K562 (cell line): ENCODE measurements around the gene NEB.

Experiments used
- JUND ChIP-seq, 2 experiments: IDR thresholded peaks; 2 replicates in 1 of 2; 3 replicates in 1 of 2; pipeline ENCODE4 v1.6.1; 2011; ENCODE audit warnings: borderline replicate concordance in 2 of 2, low read depth in 2 of 2, low read length in 2 of 2, improper control_type of control experiment in 1 of 2, missing biosample characterization in 1 of 2, missing genetic modification characterization in 1 of 2, missing genetic modification reagents in 1 of 2
- MTA3 ChIP-seq: fragments of 450-650 bp; formaldehyde crosslinking; IDR thresholded peaks from 2 replicates; pipeline ENCODE4 v1.6.1; 2017; ENCODE audit warnings: mild to moderate bottlenecking, borderline replicate concordance
- MYBL2 ChIP-seq, 2 experiments: fragments of 450-650 bp in 1 of 2; sonication (generic) in 1 of 2; formaldehyde crosslinking in 1 of 2; IDR thresholded peaks; 2 replicates each; pipeline versions ENCODE4 v1.6.1 to v1.8.1; 2017 to 2022; ENCODE audit warnings: borderline replicate concordance in 1 of 2, inconsistent platforms in 1 of 2, low read depth in 1 of 2, mild to moderate bottlenecking in 1 of 2, missing genetic modification reagents in 1 of 2, moderate library complexity in 1 of 2
- POLR2A ChIP-seq: fragments of 450-650 bp; conservative IDR thresholded peaks from 2 replicates; pipeline ENCODE4 v1.6.1; 2016
- POLR2AphosphoS5 ChIP-seq: IDR thresholded peaks from 2 replicates; pipeline ENCODE4 v1.6.1; 2011; ENCODE audit warnings: mild to moderate bottlenecking, low read depth, low read length, moderate library complexity; ENCODE audit not compliant: control insufficient read depth, insufficient read depth
- RAD51 ChIP-seq: fragments of 450-650 bp; IDR thresholded peaks from 2 replicates; pipeline ENCODE4 v1.7.1; 2016; ENCODE audit warnings: low read depth, mild to moderate bottlenecking, borderline replicate concordance
- RUNX1 ChIP-seq: sonication (generic); IDR thresholded peaks from 2 replicates; pipeline ENCODE4 v1.6.1; 2016; ENCODE audit warnings: antibody characterized with exemption, low read depth
- SMAD1 ChIP-seq: fragments of 150-350 bp; IDR thresholded peaks from 2 replicates; pipeline ENCODE4 v1.6.1; 2014; ENCODE audit warnings: low read length, low read depth; ENCODE audit not compliant: partially characterized antibody
- ZNF24 ChIP-seq: fragments of 450-650 bp; IDR thresholded peaks from 2 replicates; pipeline ENCODE4 v1.6.1; 2016
- TF ChIP-seq, protein P1 (sequence below): fragments of 250-450 bp; sonication (Bioruptor Pico); IDR thresholded peaks from 2 replicates; pipeline ENCODE4 v1.5.0; 2020; ENCODE audit warnings: mild to moderate bottlenecking
- TF ChIP-seq, protein P2 (sequence below), 2 experiments: fragments of 450-650 bp; IDR thresholded peaks; 2 replicates each; pipeline ENCODE4 v1.6.1; 2018; ENCODE audit warnings: mild to moderate bottlenecking in 2 of 2, low read depth in 1 of 2; ENCODE audit not compliant: partially characterized antibody in 2 of 2
- TF ChIP-seq, protein P3 (sequence below), 3 experiments: IDR thresholded peaks in 2 of 3; conservative IDR thresholded peaks in 1 of 3; 2 replicates each; pipeline ENCODE4 v1.5.1; 2011 to 2012; ENCODE audit warnings: low read length in 3 of 3, mild to moderate bottlenecking in 3 of 3, control low read depth in 2 of 3, improper control_type of control experiment in 1 of 3, inconsistent platforms in 1 of 3, low read depth in 1 of 3, mixed read lengths in 1 of 3, moderate library complexity in 1 of 3; ENCODE audit not compliant: insufficient read depth in 2 of 3

DNA sequence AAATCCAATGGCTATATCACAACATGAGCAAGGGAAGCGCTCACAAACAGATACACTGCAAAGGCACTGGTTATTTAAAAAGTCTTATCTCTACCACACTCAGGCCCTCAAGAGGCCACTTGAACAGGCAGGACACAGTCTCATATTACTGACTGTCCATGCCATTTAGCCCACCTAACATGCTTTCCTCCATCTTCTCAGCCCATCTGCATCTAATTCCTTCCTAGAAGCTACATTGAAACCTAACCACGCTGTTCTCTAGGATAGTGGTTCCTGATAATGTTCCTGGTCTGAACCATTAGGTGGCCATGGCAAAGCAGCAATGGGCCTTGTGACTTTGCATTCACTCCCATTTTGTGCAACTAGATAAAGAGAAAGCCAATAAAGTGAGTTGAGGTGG lies 22.5 kb upstream of the NEB start:
- TF ChIP-seq, protein P1, sequence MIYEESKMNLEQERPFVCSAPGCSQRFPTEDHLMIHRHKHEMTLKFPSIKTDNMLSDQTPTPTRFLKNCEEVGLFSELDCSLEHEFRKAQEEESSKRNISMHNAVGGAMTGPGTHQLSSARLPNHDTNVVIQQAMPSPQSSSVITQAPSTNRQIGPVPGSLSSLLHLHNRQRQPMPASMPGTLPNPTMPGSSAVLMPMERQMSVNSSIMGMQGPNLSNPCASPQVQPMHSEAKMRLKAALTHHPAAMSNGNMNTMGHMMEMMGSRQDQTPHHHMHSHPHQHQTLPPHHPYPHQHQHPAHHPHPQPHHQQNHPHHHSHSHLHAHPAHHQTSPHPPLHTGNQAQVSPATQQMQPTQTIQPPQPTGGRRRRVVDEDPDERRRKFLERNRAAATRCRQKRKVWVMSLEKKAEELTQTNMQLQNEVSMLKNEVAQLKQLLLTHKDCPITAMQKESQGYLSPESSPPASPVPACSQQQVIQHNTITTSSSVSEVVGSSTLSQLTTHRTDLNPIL: no peak
- no peak for TF ChIP-seq POLR2A
- no peak for TF ChIP-seq RAD51
- no peak for TF ChIP-seq RUNX1
- TF ChIP-seq, protein P2, sequence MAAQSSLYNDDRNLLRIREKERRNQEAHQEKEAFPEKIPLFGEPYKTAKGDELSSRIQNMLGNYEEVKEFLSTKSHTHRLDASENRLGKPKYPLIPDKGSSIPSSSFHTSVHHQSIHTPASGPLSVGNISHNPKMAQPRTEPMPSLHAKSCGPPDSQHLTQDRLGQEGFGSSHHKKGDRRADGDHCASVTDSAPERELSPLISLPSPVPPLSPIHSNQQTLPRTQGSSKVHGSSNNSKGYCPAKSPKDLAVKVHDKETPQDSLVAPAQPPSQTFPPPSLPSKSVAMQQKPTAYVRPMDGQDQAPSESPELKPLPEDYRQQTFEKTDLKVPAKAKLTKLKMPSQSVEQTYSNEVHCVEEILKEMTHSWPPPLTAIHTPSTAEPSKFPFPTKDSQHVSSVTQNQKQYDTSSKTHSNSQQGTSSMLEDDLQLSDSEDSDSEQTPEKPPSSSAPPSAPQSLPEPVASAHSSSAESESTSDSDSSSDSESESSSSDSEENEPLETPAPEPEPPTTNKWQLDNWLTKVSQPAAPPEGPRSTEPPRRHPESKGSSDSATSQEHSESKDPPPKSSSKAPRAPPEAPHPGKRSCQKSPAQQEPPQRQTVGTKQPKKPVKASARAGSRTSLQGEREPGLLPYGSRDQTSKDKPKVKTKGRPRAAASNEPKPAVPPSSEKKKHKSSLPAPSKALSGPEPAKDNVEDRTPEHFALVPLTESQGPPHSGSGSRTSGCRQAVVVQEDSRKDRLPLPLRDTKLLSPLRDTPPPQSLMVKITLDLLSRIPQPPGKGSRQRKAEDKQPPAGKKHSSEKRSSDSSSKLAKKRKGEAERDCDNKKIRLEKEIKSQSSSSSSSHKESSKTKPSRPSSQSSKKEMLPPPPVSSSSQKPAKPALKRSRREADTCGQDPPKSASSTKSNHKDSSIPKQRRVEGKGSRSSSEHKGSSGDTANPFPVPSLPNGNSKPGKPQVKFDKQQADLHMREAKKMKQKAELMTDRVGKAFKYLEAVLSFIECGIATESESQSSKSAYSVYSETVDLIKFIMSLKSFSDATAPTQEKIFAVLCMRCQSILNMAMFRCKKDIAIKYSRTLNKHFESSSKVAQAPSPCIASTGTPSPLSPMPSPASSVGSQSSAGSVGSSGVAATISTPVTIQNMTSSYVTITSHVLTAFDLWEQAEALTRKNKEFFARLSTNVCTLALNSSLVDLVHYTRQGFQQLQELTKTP (IDR thresholded peaks at IDR 0.05; ENCODE audit: low read depth in 1 of 2, partially characterized antibody in 2 of 2): no peak
- TF ChIP-seq JUND (IDR thresholded peaks at IDR 0.05; ENCODE audit: borderline replicate concordance, low read depth, low read length): no peak
- TF ChIP-seq JUND (tag; IDR thresholded peaks at IDR 0.05; ENCODE audit: borderline replicate concordance, low read depth, low read length): peak; percentile 53; the same call in 2 of the 3 replicates
- TF ChIP-seq POLR2AphosphoS5: no peak
- TF ChIP-seq SMAD1: no peak
- TF ChIP-seq MYBL2 (IDR thresholded peaks at IDR 0.05; ENCODE audit: low read depth): no peak
- TF ChIP-seq MYBL2 (CRISPR knock-in tag; IDR thresholded peaks at IDR 0.05; ENCODE audit: borderline replicate concordance): no peak
- TF ChIP-seq, protein P3, sequence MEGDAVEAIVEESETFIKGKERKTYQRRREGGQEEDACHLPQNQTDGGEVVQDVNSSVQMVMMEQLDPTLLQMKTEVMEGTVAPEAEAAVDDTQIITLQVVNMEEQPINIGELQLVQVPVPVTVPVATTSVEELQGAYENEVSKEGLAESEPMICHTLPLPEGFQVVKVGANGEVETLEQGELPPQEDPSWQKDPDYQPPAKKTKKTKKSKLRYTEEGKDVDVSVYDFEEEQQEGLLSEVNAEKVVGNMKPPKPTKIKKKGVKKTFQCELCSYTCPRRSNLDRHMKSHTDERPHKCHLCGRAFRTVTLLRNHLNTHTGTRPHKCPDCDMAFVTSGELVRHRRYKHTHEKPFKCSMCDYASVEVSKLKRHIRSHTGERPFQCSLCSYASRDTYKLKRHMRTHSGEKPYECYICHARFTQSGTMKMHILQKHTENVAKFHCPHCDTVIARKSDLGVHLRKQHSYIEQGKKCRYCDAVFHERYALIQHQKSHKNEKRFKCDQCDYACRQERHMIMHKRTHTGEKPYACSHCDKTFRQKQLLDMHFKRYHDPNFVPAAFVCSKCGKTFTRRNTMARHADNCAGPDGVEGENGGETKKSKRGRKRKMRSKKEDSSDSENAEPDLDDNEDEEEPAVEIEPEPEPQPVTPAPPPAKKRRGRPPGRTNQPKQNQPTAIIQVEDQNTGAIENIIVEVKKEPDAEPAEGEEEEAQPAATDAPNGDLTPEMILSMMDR (IDR thresholded peaks at IDR 0.05 in 2 of 3, conservative IDR thresholded peaks at IDR 0.05 in 1 of 3; ENCODE audit: insufficient read depth in 2 of 3, low read depth in 1 of 3, low read length in 3 of 3): no peak
- TF ChIP-seq ZNF24: no peak
- no peak for TF ChIP-seq MTA3
